ENCODE measurements around the gene KCNK16. TPM values are rescaled to one million over a fixed set of nuclear protein-coding genes. Genes with fewer than 3 reads are reported as not detected.
A peak's percentile ranks its signal among the peaks of the same experiment; 100 is the strongest.

Gene KCNK16
- total RNA-seq, 1 donor, result not detected

- no peak for DNase-seq (ENCODE audit: low read depth)
- no peak overlapping the region for H3K4me3 ChIP-seq (ENCODE audit: low read depth, low read length)
- no peak for TF ChIP-seq CTCF (IDR thresholded peaks at IDR 0.05; ENCODE audit: insufficient read depth, low read length)
These were observed 40.8 kb upstream of the KCNK16 start for GRCh38 chr6:39363280-39363679.

GRCh38 chr6:39362487-39362865 lies 40.0 kb upstream of the KCNK16 start:
- DNase-seq (ENCODE audit: low read depth), result no peak
- TF ChIP-seq CTCF (IDR thresholded peaks at IDR 0.05; ENCODE audit: insufficient read depth, low read length), result no peak
- no peak overlapping the region for H3K4me3 ChIP-seq (ENCODE audit: low read depth, low read length)

- DNase-seq (ENCODE audit: low read depth), result peak; percentile 65
- no peak overlapping the region for H3K4me3 ChIP-seq (ENCODE audit: low read depth, low read length)
- peak; percentile 88 for TF ChIP-seq CTCF (IDR thresholded peaks at IDR 0.05; ENCODE audit: insufficient read depth, low read length)
These were observed 39.4 kb upstream of the KCNK16 start for GRCh38 chr6:39361657-39362486.

- H3K4me3 ChIP-seq (ENCODE audit: low read depth, low read length), result no peak overlapping the region
- no peak for TF ChIP-seq CTCF (IDR thresholded peaks at IDR 0.05; ENCODE audit: insufficient read depth, low read length)
- DNase-seq (ENCODE audit: low read depth), result no peak
These were observed 37.9 kb upstream of the KCNK16 start for GRCh38 chr6:39360378-39360777.

- H3K4me3 ChIP-seq (ENCODE audit: low read depth, low read length), result no peak overlapping the region
- peak; percentile 24 for DNase-seq (ENCODE audit: low read depth)
- no peak for TF ChIP-seq CTCF (IDR thresholded peaks at IDR 0.05; ENCODE audit: insufficient read depth, low read length)
These were observed 35.6 kb upstream of the KCNK16 start for GRCh38 chr6:39357998-39358686.

GRCh38 chr6:39353698-39354315 lies 31.3 kb upstream of the KCNK16 start:
- no peak for DNase-seq (ENCODE audit: low read depth)
- no peak overlapping the region for H3K4me3 ChIP-seq (ENCODE audit: low read depth, low read length)
- TF ChIP-seq CTCF (IDR thresholded peaks at IDR 0.05; ENCODE audit: insufficient read depth, low read length), result no peak

Measured in fibroblast of the aortic adventitia (primary cell).